HG03064 (cell line): ENCODE data around the gene PKD1L1.
"Not testable (repeated sequence)": the region's sequence is repeated elsewhere in the genome, so short reads cannot be mapped to it uniquely, and the experiment has no call there.

Source experiments
- ATAC-seq: cut with Tn5 transposase; IDR thresholded peaks from one replicate; pipeline ENCODE4 v1.9.1; 2021; ENCODE audit warnings: low read depth; ENCODE audit not compliant: unreplicated experiment

PKD1L1 gene

GRCh38 chr7:47799524-47799923 is 148.7 kb downstream of the PKD1L1 start:
- no peak for ATAC-seq

- ATAC-seq: no peak
Observed at GRCh38 chr7:47796347-47796746, 151.9 kb downstream of the PKD1L1 start.

GRCh38 chr7:47795631-47796030 is 152.6 kb downstream of the PKD1L1 start:
- no peak for ATAC-seq

DNA sequence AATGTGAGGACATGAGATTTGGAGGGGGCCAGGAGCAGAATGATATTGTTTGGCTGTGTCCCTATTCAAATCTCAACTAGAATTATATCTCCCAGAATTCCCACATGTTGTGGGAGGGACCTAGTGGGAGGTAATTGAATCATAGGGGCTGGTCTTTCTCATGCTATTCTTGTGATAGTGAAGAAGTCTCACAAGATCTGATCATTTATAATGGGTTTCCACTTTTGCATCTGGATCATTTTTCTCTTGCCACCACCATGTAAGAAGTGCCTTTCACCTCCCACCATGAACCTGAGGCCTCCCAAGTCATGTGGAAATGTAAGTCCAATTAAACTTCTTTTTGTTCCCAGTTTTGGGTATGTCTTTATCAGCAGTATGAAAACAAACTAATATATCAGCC is 153.1 kb downstream of the PKD1L1 start:
- ATAC-seq: not testable (repeated sequence)

DNA sequence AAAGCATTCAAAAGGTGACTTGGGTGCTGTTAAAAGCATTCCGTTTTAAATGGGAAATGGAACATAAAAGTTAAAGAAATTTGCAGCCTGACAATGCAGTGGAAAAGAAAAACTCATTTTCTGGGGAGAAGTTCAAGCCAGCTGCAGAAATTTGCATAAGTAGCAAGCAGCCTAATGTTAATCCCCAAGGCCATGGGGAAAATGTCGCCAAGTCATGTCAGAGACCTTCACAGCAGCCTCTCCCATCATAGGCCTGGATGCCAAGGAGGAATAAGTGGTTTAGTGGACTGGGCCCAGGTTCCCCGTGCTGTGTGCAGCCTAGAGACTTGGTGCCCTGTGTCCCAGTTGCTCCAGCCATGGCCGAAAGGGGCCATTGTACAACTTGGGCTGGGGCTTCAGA is 154.2 kb downstream of the PKD1L1 start:
- ATAC-seq: no peak

GRCh38 chr7:47793186-47793585 is 155.1 kb downstream of the PKD1L1 start:
- ATAC-seq: not testable (repeated sequence)

GRCh38 chr7:47792521-47793121 is 155.6 kb downstream of the PKD1L1 start:
- no peak for ATAC-seq

DNA sequence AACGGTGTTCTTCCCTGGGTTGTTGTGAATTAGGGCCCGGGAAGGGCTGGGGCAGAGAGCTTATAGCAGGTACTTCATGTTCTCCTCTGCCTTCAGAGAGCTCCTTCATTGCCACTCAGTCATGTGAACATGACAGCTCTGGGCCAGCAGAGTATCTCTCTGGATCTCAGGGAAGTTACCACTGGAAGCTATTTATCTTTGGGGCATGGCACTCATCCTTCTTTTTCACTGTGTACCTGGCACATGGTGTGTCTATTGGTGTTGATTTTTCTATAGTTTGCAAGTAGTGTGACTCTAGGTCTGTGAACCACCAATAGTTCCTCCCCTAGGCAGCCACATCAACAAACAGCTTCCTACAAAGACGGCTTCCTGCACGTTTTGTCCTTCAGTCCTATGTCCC is 156.6 kb downstream of the PKD1L1 start:
- no peak for ATAC-seq

GRCh38 chr7:47788083-47788482 is 160.2 kb downstream of the PKD1L1 start:
- no peak for ATAC-seq

- no peak for ATAC-seq
Observed at GRCh38 chr7:47787249-47788069, 160.8 kb downstream of the PKD1L1 start.

DNA sequence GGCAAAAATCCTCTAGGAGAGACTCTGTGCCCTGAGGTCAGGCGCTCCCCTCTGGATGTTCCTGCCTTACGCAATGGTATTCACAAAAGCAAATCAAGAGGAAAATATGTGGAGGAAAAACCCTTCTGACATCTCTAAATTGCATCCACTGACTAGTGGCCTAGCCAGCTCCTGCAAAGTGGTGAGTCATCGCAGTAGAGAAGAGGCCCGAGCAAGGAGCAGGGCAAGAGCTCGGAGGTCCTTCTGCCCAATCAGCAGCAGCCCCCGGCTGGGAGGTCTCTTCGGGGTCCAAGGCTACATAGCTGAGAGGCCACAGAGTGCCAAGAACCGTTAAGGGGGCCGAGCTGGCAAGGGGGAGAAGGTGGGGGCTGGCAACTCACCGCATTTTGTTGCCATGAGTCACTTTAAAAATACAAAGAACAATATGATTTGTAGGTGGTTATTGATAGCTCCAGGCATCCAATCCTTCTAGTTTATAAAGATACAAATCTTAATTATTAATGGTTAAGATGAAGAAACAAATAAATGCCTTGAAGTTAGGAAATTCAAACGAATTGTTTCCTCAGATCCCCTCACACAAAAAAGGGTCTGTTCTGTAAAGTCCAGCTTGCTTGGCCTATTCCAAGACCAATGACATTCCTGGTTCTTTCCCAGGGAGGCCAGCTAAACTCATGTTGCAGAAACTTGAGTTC is 161.6 kb downstream of the PKD1L1 start:
- ATAC-seq: no peak

- no peak for ATAC-seq
Observed at GRCh38 chr7:47785923-47786556, 162.2 kb downstream of the PKD1L1 start.

- ATAC-seq: no peak
Observed at GRCh38 chr7:47783456-47784223, 164.6 kb downstream of the PKD1L1 start.

DNA sequence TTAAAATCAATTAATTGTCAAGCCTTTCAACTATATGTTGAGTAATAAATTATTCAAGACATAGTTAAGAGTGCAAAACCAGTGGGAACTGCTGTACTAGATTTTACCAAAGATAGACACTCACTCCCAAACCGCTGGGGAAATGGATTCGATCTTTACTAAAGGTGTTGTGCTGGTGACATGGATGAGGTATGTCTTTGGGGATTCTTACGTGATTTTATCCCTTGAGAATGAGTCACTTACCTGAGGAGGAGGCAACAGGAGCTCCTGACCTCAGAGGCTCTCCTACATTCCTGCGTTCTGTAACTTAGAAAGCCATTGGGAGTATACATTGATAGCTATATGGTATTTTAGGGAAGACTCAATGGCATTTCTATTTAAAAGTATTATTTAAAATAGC is 165.5 kb downstream of the PKD1L1 start:
- no peak for ATAC-seq

DNA sequence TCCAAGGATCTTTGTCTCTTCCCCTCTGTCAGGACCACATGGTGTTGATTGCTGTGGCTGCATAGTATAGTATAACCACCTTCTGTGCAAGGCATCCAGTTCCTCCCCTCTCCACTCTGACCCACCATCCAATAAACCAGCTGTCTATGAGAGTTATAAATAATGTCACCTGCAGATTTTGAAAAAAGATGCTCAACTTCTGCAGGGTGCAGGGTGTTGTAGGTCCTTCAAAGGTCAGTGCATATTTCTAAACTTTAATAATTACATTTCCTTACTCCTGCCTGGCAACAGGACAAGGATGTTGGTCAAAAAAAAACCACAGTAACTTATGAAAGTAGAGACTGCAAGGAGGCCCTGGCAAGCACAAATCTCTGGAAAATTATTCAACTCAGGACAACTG is 166.2 kb downstream of the PKD1L1 start:
- ATAC-seq: no peak

- no peak for ATAC-seq
Observed at GRCh38 chr7:47780555-47780954, 167.7 kb downstream of the PKD1L1 start.

GRCh38 chr7:47779341-47779771 is 168.9 kb downstream of the PKD1L1 start:
- no peak for ATAC-seq

GRCh38 chr7:47778153-47778661 is 170.1 kb downstream of the PKD1L1 start:
- no peak for ATAC-seq

DNA sequence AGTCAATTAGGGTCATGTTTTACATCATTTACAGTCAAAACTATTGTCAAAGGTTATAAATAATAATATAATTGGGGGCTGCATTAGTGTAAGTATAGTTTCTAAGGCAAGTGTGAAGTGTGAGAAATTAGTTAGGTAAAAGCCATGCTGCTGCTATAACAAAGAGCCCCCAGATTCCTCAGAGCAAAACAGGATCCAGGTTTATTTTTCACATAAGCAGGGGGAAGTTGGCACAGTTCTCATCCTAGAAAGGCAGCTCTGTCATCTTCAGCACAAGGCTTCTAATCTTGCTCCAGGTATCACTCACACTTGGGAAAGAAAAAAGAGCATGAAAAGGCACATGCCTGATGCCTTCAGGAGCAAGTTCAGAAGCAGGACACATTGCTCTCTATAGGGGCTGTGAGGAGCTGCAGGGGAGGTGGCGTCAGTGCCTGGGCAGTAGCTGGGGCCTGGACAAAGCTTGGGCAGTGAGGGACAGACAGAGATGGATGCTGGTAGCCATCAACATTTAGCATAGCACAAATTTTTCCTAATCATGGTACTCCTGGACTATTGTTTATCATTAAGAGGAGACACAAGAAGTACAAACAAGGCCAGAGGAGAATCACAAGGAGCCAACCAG is 170.6 kb downstream of the PKD1L1 start:
- ATAC-seq: no peak

DNA sequence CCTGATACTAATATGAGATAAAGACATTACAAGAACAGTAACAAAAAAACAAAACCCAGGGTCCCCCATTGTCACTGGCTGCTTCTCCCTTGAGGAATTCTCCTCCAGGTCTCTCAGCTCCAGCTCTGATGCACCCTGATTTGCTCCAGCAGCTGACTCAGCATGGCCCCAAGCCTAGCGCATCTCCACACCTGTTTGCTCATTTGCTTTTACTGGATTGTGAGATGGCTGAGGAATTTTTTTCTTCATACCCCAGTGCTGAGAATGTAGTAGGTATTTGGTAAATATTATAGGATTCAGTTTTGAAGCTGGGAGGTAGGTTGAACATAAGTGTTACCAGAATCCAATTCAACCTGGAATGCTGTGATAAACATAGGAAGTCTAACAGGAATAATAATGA is 171.9 kb downstream of the PKD1L1 start:
- no peak for ATAC-seq
